Measurements from ENCODE around the gene ATP2B2.
A peak's percentile ranks its signal among the peaks of the same experiment; 100 is the strongest.

The ATP2B2 gene

DNA sequence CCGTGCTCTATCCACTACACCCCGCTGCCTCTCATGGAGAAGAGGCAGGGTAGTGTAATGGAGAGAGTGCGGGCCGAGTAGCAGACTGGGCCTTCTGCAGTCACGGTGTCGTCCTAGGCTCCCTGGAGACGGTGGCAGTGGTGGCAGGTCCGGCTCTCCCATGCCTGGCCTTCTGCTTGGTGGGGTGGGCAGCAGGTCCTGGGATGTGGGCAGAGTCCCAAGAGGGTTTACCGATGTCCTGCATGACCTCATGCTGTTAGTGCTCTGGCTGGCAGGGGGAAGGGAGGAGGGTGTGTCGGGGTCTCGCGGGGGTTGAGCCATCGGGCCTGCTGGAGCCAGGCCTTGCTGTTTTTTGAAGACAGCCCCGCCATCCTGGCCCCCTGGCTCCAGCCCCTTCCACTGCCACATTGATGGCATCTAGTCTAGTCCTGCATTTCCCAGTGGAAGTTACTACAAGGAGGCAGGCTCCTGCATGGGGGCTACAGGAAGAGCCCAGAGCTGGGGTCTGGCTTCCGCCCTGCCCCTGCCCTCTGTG, 110.8 kb downstream of the ATP2B2 start:
- H3K4me3 ChIP-seq (ENCODE audit: low read depth, low read length), result no peak overlapping the region
- TF ChIP-seq, protein P1, sequence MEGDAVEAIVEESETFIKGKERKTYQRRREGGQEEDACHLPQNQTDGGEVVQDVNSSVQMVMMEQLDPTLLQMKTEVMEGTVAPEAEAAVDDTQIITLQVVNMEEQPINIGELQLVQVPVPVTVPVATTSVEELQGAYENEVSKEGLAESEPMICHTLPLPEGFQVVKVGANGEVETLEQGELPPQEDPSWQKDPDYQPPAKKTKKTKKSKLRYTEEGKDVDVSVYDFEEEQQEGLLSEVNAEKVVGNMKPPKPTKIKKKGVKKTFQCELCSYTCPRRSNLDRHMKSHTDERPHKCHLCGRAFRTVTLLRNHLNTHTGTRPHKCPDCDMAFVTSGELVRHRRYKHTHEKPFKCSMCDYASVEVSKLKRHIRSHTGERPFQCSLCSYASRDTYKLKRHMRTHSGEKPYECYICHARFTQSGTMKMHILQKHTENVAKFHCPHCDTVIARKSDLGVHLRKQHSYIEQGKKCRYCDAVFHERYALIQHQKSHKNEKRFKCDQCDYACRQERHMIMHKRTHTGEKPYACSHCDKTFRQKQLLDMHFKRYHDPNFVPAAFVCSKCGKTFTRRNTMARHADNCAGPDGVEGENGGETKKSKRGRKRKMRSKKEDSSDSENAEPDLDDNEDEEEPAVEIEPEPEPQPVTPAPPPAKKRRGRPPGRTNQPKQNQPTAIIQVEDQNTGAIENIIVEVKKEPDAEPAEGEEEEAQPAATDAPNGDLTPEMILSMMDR (IDR thresholded peaks at IDR 0.05; ENCODE audit: low read depth, low read length), result no peak

DNA sequence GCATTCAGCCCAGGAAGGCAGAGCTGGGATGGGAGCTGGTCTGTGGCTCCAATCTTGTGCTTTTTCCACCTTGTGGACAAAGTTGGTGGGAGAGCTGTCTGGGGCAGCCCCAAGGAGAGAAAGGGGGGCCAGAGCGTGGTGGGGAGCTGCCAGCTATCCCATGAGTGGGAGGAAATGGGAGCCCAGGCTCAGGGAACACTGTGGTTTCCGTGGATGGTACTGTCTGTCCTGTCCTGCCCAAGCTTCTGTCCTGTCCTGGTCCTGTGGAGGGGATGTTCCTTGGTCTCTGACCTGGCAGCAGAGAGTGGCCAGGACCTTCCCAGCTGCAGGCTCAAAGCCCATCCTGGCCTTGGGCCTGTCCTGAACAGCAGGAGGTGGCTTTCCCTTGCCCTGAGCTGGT, 111.9 kb downstream of the ATP2B2 start:
- no peak overlapping the region for H3K4me3 ChIP-seq (ENCODE audit: low read depth, low read length)
- TF ChIP-seq, protein P1 (IDR thresholded peaks at IDR 0.05; ENCODE audit: low read depth, low read length), result no peak

DNA sequence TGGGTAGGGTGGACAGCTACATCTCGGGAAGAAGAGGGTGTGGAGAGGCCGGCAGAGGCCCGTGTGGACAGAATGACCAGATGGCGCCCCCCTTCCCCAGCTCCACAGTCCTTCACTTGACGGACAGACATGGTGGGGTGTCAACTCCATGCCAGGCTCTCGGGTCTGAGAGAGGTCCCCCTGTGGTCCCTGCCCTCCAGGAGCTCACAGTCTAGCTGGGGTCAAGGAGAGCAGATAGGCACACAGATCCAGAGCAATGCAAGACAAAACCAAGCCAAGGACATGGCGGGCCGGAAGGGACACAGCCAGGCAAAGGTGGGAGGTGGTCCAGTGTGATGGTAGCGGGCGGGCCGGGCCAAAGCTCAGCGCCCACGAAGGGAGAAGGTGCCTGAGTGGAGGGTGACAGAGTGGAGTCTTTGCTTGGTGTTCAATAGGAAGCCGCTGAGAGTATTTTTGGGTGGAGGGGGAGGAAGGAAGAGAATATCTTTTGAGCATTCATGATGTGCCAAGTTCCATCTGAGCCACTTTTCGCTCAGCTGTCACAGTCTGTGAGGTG, 112.4 kb downstream of the ATP2B2 start:
- TF ChIP-seq, protein P1 (IDR thresholded peaks at IDR 0.05; ENCODE audit: low read depth, low read length), result no peak
- H3K4me3 ChIP-seq (ENCODE audit: low read depth, low read length), result no peak overlapping the region

DNA sequence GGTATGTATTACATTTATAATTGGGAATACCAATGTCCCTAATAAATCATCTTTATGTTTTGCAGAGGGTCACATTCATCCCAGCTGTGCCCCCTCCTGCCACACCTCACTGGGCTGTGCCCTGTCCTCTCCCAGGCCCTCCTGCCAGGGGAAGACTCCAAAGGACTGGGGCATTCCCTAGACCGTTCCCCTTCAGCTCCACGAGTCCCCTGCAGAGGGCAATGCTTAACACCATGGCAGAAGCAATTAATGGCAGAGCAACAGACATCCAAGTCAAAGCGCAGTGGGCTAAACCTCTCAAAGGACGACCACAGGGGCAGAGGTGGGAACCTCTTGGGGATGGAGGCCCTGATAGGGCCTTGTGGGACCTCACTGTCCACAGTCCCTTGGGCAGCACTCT, 113.1 kb downstream of the ATP2B2 start:
- TF ChIP-seq, protein P1 (IDR thresholded peaks at IDR 0.05; ENCODE audit: low read depth, low read length), result peak; percentile 22; the same call in 1 of the 2 replicates
- no peak overlapping the region for H3K4me3 ChIP-seq (ENCODE audit: low read depth, low read length)

DNA sequence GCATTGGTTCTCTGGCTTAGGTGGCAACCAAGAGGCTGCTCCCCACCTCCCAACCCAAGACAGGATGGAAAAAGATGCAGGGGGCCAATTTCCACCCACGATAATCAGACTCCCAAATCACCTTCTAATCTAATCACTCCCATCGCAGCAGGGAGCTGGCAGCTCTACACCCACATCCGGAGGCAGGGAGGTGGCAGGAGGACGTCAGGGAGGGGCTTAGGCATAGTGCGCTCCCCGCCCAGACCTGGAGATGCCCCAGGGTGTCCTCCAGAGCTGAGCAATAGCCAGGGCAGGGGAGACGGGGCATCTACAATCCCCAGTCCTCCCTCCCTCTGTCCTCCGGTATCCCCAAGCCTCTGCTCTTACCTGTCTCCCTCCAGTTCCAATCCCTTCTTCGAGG, 114.0 kb downstream of the ATP2B2 start:
- no peak overlapping the region for H3K4me3 ChIP-seq (ENCODE audit: low read depth, low read length)
- TF ChIP-seq, protein P1 (IDR thresholded peaks at IDR 0.05; ENCODE audit: low read depth, low read length), result no peak

DNA sequence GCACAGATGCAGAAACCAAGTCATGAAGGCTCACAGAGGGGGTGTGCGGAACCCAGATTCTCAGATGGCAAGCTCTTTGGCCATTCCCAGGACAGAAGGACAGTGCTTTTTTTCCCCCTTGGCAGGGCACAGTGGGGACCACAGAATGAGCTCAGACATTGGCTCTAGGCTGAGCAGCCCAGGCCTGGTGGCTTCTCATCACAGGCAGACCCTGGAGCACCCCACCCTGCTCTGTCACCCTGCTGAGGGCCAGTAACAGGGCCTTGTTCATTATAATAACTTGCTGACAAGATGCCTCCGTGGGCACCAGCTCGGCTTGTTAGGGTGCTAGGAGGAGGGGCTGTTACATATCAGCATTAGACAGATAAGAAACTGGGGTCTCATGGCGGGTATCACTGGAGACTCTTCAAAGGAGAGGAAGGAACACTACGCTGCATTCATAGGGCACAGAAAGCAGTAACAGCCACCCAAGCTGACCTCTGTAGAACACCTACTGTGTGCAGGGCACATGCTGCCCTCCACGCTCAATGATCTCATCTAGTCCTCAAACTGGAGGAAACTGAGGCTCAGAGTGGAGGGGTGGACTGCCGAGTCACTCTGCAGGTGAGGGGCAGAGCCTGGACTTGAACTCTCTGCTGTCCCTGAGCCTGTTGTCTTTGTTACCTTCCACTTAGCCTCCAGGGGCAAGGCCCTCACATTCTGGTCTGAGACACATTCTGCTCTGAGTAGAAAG, 114.6 kb downstream of the ATP2B2 start:
- no peak overlapping the region for H3K4me3 ChIP-seq (ENCODE audit: low read depth, low read length)
- TF ChIP-seq, protein P1 (IDR thresholded peaks at IDR 0.05; ENCODE audit: low read depth, low read length), result no peak

DNA sequence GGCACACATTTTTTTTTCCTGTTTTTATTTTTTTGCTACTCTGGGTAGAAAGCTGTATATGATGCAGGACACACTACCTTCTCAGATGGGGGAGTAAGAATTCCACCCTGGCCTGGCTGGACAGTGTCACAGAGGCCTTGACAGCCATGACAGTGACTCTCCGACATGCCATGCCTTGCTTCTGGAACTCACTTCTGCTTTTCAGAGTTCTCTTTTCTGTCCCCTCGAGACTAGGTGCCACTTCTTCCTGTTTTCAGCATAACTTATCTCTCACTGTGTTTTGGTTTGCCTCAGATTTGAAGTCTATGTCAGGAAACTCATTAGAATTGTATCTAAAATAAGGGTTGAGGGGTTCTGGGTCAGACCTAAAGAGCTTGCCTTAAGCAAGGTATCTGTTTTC, 115.4 kb downstream of the ATP2B2 start:
- TF ChIP-seq, protein P1 (IDR thresholded peaks at IDR 0.05; ENCODE audit: low read depth, low read length), result no peak

More for the DNA sequence above, 115.4 kb downstream of the ATP2B2 start:
- no peak overlapping the region for H3K4me3 ChIP-seq (ENCODE audit: low read depth, low read length)
